Measurements from ENCODE around the gene FER. TPM values are rescaled to one million over a fixed set of nuclear protein-coding genes. Genes with fewer than 3 reads are reported as not detected.

Gene FER
- total and polyA plus RNA-seq, 9 of the 15 experiments (the other 6 are each of a cell fraction or from before 2014, with no cell fraction given): 6.7 to 18.2 (median 8.9) TPM

GRCh38 chr5:109242518-109242917 is 494.8 kb downstream of the FER start:
- in situ Hi-C loops (cut with MboI): no loop called here
- ChIA-PET CTCF (ENCODE audit: low intra/inter-chr PET ratio) (no interaction called here), POLR2A (interaction anchor here (0.7 kb wide), 1 partner anchor 16 kb away, joined by 3 read pairs; no protein-coding TSS in a partner anchor)

GRCh38 chr5:109246395-109246794 is 498.7 kb downstream of the FER start:
- Histone ChIP-seq H4K20me1 (replicated peaks; ENCODE audit: control insufficient read depth, insufficient read depth, low read length) (no peaks in the 10 kb centered on the region), H3K4me3 (no peak overlapping the region), H3K4me1 (replicated peaks in 1 of 2; ENCODE audit: control insufficient read depth in 2 of 2, insufficient read depth in 2 of 2, low read length in 2 of 2) (no peaks in the 10 kb centered on the region; a peak in 1 of 5 replicates), H2AFZ (ENCODE audit: low read depth, low read length) (no peak overlapping the region), H3K36me3 (ENCODE audit: control insufficient read depth, insufficient read depth, low read length) (no peaks in the 10 kb centered on the region), H3K9me3 (replicated peaks; ENCODE audit: control insufficient read depth, insufficient read depth, low read depth, low read length) (peaks cover 2% of the 10 kb centered on the region; the same call in 1 of the 2 replicates), H3K9me1 (ENCODE audit: control insufficient read depth, insufficient read depth, low read length) (no peaks in the 10 kb centered on the region), H3K9ac (ENCODE audit: insufficient read depth in 1 of 2, low read depth in 2 of 2, low read length in 2 of 2) (no peak overlapping the region), H3K27ac (ENCODE audit: extremely low read depth, low read depth, low read length) (no peak overlapping the region), H3K27me3 (ENCODE audit: control insufficient read depth in 2 of 2, insufficient read depth in 2 of 2, low read length in 2 of 2) (peaks cover 8 to 24% of the 10 kb centered on the region in 2 experiments; a peak in 4 of 5 replicates), H3K4me2 (ENCODE audit: insufficient read depth, low read length) (no peak overlapping the region), H3K79me2 (ENCODE audit: control insufficient read depth, insufficient read depth, low read length) (no peaks in the 10 kb centered on the region)
- DNase-seq (ENCODE audit: extremely low read depth in 1 of 4, low spot score in 3 of 4) (no peak), ATAC-seq (no peak), FAIRE-seq (no peak)
- WGBS (ENCODE audit: insufficient coverage, low coverage, missing lambda C conversion rate): 0% methylated on average over 2 of the region's 2 CpGs
- no TSS peak for BruUV-seq (replicated peaks)
- intact Hi-C loops (cut with micrococcal nuclease) (no loop called here), in situ Hi-C loops (cut with MboI) (no loop called here)
- CTCF ChIA-PET (ENCODE audit: low intra/inter-chr PET ratio): no interaction called here
- POLR2A ChIA-PET: no interaction called here
- TF ChIP-seq ZFP1 (CRISPR knock-in tag; IDR thresholded peaks at IDR 0.05) (peak; percentile 91), JUN (IDR thresholded peaks at IDR 0.05; ENCODE audit: borderline replicate concordance, low read depth, low read length) (no peak), JUN (CRISPR knock-in tag; IDR thresholded peaks at IDR 0.05; ENCODE audit: borderline replicate concordance) (no peak)

More at GRCh38 chr5:109242518-109242917, 494.8 kb downstream of the FER start:
- ATAC-seq (no peak), FAIRE-seq (no peak), DNase-seq (ENCODE audit: extremely low read depth in 1 of 4, low spot score in 3 of 4) (no peak)
- Histone ChIP-seq H2AFZ (ENCODE audit: low read depth, low read length) (no peak overlapping the region), H3K4me1 (replicated peaks in 1 of 2; ENCODE audit: control insufficient read depth in 2 of 2, insufficient read depth in 2 of 2, low read length in 2 of 2) (no peaks in the 10 kb centered on the region), H3K4me2 (ENCODE audit: insufficient read depth, low read length) (no peak overlapping the region), H3K9me1 (ENCODE audit: control insufficient read depth, insufficient read depth, low read length) (no peaks in the 10 kb centered on the region), H4K20me1 (replicated peaks; ENCODE audit: control insufficient read depth, insufficient read depth, low read length) (no peaks in the 10 kb centered on the region), H3K4me3 (no peak overlapping the region), H3K36me3 (ENCODE audit: control insufficient read depth, insufficient read depth, low read length) (no peaks in the 10 kb centered on the region), H3K9ac (ENCODE audit: insufficient read depth in 1 of 2, low read depth in 2 of 2, low read length in 2 of 2) (no peak overlapping the region), H3K9me3 (replicated peaks; ENCODE audit: control insufficient read depth, insufficient read depth, low read depth, low read length) (peaks cover 2% of the 10 kb centered on the region; the same call in 1 of the 2 replicates), H3K27ac (ENCODE audit: extremely low read depth, low read depth, low read length) (no peak overlapping the region), H3K27me3 (ENCODE audit: control insufficient read depth in 2 of 2, insufficient read depth in 2 of 2, low read length in 2 of 2) (peaks cover 0 to 19% of the 10 kb centered on the region in 2 experiments; a peak in 3 of 5 replicates), H3K79me2 (ENCODE audit: control insufficient read depth, insufficient read depth, low read length) (no peaks in the 10 kb centered on the region)
- intact Hi-C loops (cut with micrococcal nuclease): no loop called here
- TF ChIP-seq POLR2A (conservative IDR thresholded peaks at IDR 0.05): no peak
- no peak for TF ChIP-seq ZBTB26 (CRISPR knock-in tag; IDR thresholded peaks at IDR 0.05)
- no peak for TF ChIP-seq FOXP1 (CRISPR knock-in tag; IDR thresholded peaks at IDR 0.05)
- no peak for TF ChIP-seq NFE2 (IDR thresholded peaks at IDR 0.05; ENCODE audit: low read depth)
- TF ChIP-seq SMARCA5 (IDR thresholded peaks at IDR 0.05): no peak
- no TSS peak for BruUV-seq (replicated peaks)

Small RNA genes within 50 kb of the gene (small RNA-seq; reads per million reads assigned to genes)
- gene AC109481.1 (not detected), gene RF00019 (not detected), gene RNU6-47P (not detected)
